ENCODE data around the gene IFITM5. TPM values are rescaled to one million over a fixed set of nuclear protein-coding genes. Genes with fewer than 3 reads are reported as not detected.

IFITM5 gene
- total and polyA plus RNA-seq, 12 donors, result not detected

DNA sequence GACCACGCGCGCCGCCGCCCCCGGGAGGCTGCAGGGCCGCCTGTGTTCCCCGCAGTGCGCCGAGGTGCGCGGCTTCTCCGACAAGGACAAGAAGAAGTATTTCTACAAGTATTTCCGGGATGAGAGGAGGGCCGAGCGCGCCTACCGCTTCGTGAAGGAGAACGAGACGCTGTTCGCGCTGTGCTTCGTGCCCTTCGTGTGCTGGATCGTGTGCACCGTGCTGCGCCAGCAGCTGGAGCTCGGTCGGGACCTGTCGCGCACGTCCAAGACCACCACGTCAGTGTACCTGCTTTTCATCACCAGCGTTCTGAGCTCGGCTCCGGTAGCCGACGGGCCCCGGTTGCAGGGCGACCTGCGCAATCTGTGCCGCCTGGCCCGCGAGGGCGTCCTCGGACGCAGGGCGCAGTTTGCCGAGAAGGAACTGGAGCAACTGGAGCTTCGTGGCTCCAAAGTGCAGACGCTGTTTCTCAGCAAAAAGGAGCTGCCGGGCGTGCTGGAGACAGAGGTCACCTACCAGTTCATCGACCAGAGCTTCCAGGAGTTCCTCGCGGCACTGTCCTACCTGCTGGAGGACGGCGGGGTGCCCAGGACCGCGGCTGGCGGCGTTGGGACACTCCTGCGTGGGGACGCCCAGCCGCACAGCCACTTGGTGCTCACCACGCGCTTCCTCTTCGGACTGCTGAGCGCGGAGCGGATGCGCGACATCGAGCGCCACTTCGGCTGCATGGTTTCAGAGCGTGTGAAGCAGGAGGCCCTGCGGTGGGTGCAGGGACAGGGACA lies 18.4 kb downstream of the IFITM5 start:
- DNase-seq, result peak in 1 of 2 donors; percentile 3
- TF ChIP-seq, protein P1, sequence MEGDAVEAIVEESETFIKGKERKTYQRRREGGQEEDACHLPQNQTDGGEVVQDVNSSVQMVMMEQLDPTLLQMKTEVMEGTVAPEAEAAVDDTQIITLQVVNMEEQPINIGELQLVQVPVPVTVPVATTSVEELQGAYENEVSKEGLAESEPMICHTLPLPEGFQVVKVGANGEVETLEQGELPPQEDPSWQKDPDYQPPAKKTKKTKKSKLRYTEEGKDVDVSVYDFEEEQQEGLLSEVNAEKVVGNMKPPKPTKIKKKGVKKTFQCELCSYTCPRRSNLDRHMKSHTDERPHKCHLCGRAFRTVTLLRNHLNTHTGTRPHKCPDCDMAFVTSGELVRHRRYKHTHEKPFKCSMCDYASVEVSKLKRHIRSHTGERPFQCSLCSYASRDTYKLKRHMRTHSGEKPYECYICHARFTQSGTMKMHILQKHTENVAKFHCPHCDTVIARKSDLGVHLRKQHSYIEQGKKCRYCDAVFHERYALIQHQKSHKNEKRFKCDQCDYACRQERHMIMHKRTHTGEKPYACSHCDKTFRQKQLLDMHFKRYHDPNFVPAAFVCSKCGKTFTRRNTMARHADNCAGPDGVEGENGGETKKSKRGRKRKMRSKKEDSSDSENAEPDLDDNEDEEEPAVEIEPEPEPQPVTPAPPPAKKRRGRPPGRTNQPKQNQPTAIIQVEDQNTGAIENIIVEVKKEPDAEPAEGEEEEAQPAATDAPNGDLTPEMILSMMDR (IDR thresholded peaks at IDR 0.05), result no peak
- peak overlapping the region in 1 of 10 donors; percentile 61 for H3K27ac ChIP-seq
- no peaks in the 10 kb centered on the region for H3K36me3 ChIP-seq
- H3K4me3 ChIP-seq, result peak overlapping the region in 7 of 10 donors; percentile 19 to 46 (median 33)
- ATAC-seq, result peak in 1 of 8 donors; percentile 18
- intact Hi-C loops (cut with DNase I), result no loop called here
- H3K4me1 ChIP-seq, result peaks cover 5 to 35% (median 26%) of the 10 kb centered on the region in 9 donors
- H3K9me3 ChIP-seq, result peaks cover 0 to 3% (median 0%) of the 10 kb centered on the region in 11 donors
- WGBS, 2 donors, result 9 to 11% methylated on average over 74 to 79 of the region's 79 CpGs
- H3K27me3 ChIP-seq, result peaks cover 33 to 99% (median 88%) of the 10 kb centered on the region in 7 donors

- Histone ChIP-seq H3K4me3 (peak overlapping the region in 9 of 10 donors; percentile 19 to 46 (median 29)), H3K36me3 (no peaks in the 10 kb centered on the region), H3K9me3 (peaks cover 0 to 3% (median 0%) of the 10 kb centered on the region in 11 donors), H3K27me3 (peaks cover 33 to 96% (median 82%) of the 10 kb centered on the region in 7 donors), H3K4me1 (peaks cover 5 to 35% (median 26%) of the 10 kb centered on the region in 9 donors), H3K27ac (peak overlapping the region in 1 of 10 donors; percentile 61)
- DNase-seq (peak; percentile 5 to 24), ATAC-seq (peak in 7 of 8 donors; percentile 7 to 53 (median 44))
- TF ChIP-seq, protein P1 (IDR thresholded peaks at IDR 0.05), result no peak
- 3 to 4% methylated on average over 77 to 85 of the region's 85 CpGs for WGBS, 2 donors
- intact Hi-C loops (cut with DNase I), result no loop called here
Measured at GRCh38 chr11:279966-280705, 19.2 kb downstream of the IFITM5 start.

DNA sequence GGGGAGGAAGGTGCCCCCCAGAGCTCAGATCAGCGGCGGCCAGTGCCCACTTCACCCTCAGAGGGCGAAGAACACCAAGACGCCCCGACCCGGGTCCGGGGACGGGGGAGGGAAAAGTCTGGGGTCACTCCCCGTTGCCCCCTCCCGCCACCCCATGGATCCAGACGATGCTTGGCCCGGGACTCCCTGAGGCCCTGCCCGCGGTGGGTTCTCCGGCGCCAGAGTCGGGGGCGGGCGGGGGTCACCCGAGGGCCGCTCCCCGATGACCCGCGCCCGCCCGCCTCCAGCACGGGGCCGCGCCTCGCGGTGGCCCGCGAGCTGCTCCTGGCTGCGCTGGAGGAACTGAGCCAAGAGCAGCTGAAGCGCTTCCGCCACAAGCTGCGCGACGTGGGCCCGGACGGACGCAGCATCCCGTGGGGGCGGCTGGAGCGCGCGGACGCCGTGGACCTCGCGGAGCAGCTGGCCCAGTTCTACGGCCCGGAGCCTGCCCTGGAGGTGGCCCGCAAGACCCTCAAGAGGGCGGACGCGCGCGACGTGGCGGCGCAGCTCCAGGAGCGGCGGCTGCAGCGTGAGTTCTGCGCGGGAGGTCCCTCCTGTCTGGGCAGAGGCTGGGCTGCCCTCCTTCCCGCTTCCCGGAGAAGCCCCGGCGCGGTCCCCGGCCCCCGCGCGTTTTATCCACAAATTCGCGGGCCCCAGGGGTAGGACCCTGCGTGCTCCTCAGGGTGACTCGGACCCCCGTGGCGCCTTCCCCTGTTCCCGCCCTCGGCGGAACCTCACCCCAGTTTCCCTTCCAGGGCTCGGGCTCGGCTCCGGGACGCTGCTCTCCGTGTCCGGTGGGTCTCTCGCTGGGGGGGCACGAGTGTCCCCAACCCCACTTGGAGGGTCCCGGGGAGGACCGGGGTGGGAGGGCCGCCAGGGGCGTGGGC lies 20.0 kb downstream of the IFITM5 start:
- DNase-seq (peak in 1 of 2 donors; percentile 3), ATAC-seq (peak in 6 of 8 donors; percentile 11 to 35 (median 26))
- Histone ChIP-seq H3K4me3 (peak overlapping the region in 9 of 10 donors; percentile 19 to 46 (median 26)), H3K9me3 (peaks cover 0 to 3% (median 0%) of the 10 kb centered on the region in 11 donors), H3K27ac (peak overlapping the region in 1 of 10 donors; percentile 61), H3K27me3 (peaks cover 33 to 88% (median 75%) of the 10 kb centered on the region in 7 donors), H3K4me1 (peaks cover 5 to 35% (median 26%) of the 10 kb centered on the region in 9 donors), H3K36me3 (no peaks in the 10 kb centered on the region)
- 12 to 13% methylated on average over 87 to 97 of the region's 97 CpGs for WGBS, 2 donors
- TF ChIP-seq, protein P1 (IDR thresholded peaks at IDR 0.05), result no peak
- intact Hi-C loops (cut with DNase I), result no loop called here
